ENCODE results near the gene CYP1A1. TPM values are rescaled to one million over a fixed set of nuclear protein-coding genes. Genes with fewer than 3 reads are reported as not detected.
"Not testable (repeated sequence)": the region's sequence is repeated elsewhere in the genome, so short reads cannot be mapped to it uniquely, and the experiment has no call there.

The CYP1A1 gene
- polyA plus RNA-seq, 6 donors from 2014 or later: not detected

- H3K4me3 Mint-ChIP-seq: no peak overlapping the region
- H3K4me1 Mint-ChIP-seq: no peaks in the 10 kb centered on the region
- H3K27ac Mint-ChIP-seq: no peak overlapping the region
Measured at GRCh38 chr15:74754593-74755215, 29.4 kb upstream of the CYP1A1 start.

GRCh38 chr15:74752531-74752930 lies 27.2 kb upstream of the CYP1A1 start:
- Mint-ChIP-seq H3K4me3 (no peak overlapping the region), H3K27ac (no peak overlapping the region), H3K36me3 (no peaks in the 10 kb centered on the region), H3K4me1 (no peaks in the 10 kb centered on the region), H3K27me3 (peaks cover 0 to 8% (median 0%) of the 10 kb centered on the region in 3 donors), H3K9me3 (no peaks in the 10 kb centered on the region)
- no peak for ATAC-seq (ENCODE audit: low read depth in 2 of 2)
- no peak for DNase-seq

More at GRCh38 chr15:74754593-74755215, 29.4 kb upstream of the CYP1A1 start:
- Mint-ChIP-seq H3K36me3 (no peaks in the 10 kb centered on the region), H3K9me3 (no peaks in the 10 kb centered on the region), H3K27me3 (peaks cover 0 to 8% (median 0%) of the 10 kb centered on the region in 3 donors)
- no peak for DNase-seq
- no peak for ATAC-seq (ENCODE audit: low read depth in 2 of 2)

GRCh38 chr15:74752011-74752410 lies 26.7 kb upstream of the CYP1A1 start:
- ATAC-seq (ENCODE audit: low read depth in 2 of 2) (no peak), DNase-seq (no peak)
- Mint-ChIP-seq H3K27me3 (peaks cover 4 to 8% (median 4%) of the 10 kb centered on the region in 3 donors), H3K27ac (peak overlapping the region in 1 of 6 donors; percentile 29), H3K4me3 (no peak overlapping the region), H3K9me3 (no peaks in the 10 kb centered on the region), H3K36me3 (no peaks in the 10 kb centered on the region), H3K4me1 (no peaks in the 10 kb centered on the region)

GRCh38 chr15:74750751-74751150 lies 25.4 kb upstream of the CYP1A1 start:
- Mint-ChIP-seq H3K4me3 (no peak overlapping the region), H3K9me3 (no peaks in the 10 kb centered on the region), H3K36me3 (no peaks in the 10 kb centered on the region), H3K27me3 (peaks cover 0 to 4% (median 4%) of the 10 kb centered on the region in 3 donors), H3K27ac (no peak overlapping the region), H3K4me1 (no peaks in the 10 kb centered on the region)
- ATAC-seq (ENCODE audit: low read depth in 2 of 2) (no peak), DNase-seq (no peak)

GRCh38 chr15:74749832-74750231 lies 24.5 kb upstream of the CYP1A1 start:
- DNase-seq (no peak), ATAC-seq (ENCODE audit: low read depth in 2 of 2) (no peak)
- no peaks in the 10 kb centered on the region for H3K4me1 Mint-ChIP-seq
- H3K4me3 Mint-ChIP-seq: no peak overlapping the region
- peaks cover 0 to 4% (median 4%) of the 10 kb centered on the region in 3 donors for H3K27me3 Mint-ChIP-seq
- H3K9me3 Mint-ChIP-seq: no peaks in the 10 kb centered on the region
- no peaks in the 10 kb centered on the region for H3K36me3 Mint-ChIP-seq
- H3K27ac Mint-ChIP-seq: no peak overlapping the region

- DNase-seq: no peak
- H3K4me1 Mint-ChIP-seq: no peaks in the 10 kb centered on the region
- no peak within 1 kb of the TSS for H3K27ac Mint-ChIP-seq
- H3K9me3 Mint-ChIP-seq: no peaks in the 10 kb centered on the region
- H3K27me3 Mint-ChIP-seq: peaks cover 0 to 4% (median 4%) of the 10 kb centered on the region in 3 donors
- no peaks in the 10 kb centered on the region for H3K36me3 Mint-ChIP-seq
- peak within 1 kb of the TSS in 1 of 8 donors; percentile 42 for H3K4me3 Mint-ChIP-seq
- no peak for ATAC-seq (ENCODE audit: low read depth in 2 of 2)
Measured at GRCh38 chr15:74748322-74748946, 23.1 kb upstream of the CYP1A1 start, which contains the start of gene CYP1A2. Gene CYP1A2 (plus strand): TSS chr15:74748845. CDS start chr15:74749739, 894 bp downstream.

GRCh38 chr15:74746389-74746788 lies 21.1 kb upstream of the CYP1A1 start:
- peak overlapping the region in 1 of 6 donors; percentile 51 for H3K27ac Mint-ChIP-seq
- DNase-seq (no peak), ATAC-seq (ENCODE audit: low read depth in 2 of 2) (no peak)
- peaks cover 4 to 9% (median 7%) of the 10 kb centered on the region in 7 donors for H3K9me3 Mint-ChIP-seq
- H3K4me1 Mint-ChIP-seq: peaks cover 0 to 6% (median 5%) of the 10 kb centered on the region in 3 donors
- H3K4me3 Mint-ChIP-seq: no peak overlapping the region
- H3K36me3 Mint-ChIP-seq: peaks cover 0 to 10% of the 10 kb centered on the region in 2 donors
- H3K27me3 Mint-ChIP-seq: peaks cover 4 to 13% (median 10%) of the 10 kb centered on the region in 3 donors

GRCh38 chr15:74742422-74742821 lies 17.1 kb upstream of the CYP1A1 start:
- Mint-ChIP-seq H3K27ac (no peak overlapping the region), H3K4me1 (peaks cover 0 to 14% (median 6%) of the 10 kb centered on the region in 3 donors), H3K27me3 (peaks cover 13 to 32% (median 24%) of the 10 kb centered on the region in 3 donors), H3K9me3 (peaks cover 13 to 22% (median 14%) of the 10 kb centered on the region in 7 donors), H3K36me3 (peaks cover 0 to 24% of the 10 kb centered on the region in 2 donors), H3K4me3 (no peak overlapping the region)
- no peak for DNase-seq
- ATAC-seq (ENCODE audit: low read depth in 2 of 2): no peak

- peak overlapping the region in 1 of 6 donors; percentile 1 for H3K27ac Mint-ChIP-seq
- DNase-seq; ATAC-seq (ENCODE audit: low read depth in 2 of 2); H3K4me3 Mint-ChIP-seq: not testable (repeated sequence)
- H3K4me1 Mint-ChIP-seq: peaks cover 0 to 14% (median 6%) of the 10 kb centered on the region in 3 donors
- peaks cover 15 to 31% (median 20%) of the 10 kb centered on the region in 7 donors for H3K9me3 Mint-ChIP-seq
- H3K27me3 Mint-ChIP-seq: peaks cover 31 to 49% (median 48%) of the 10 kb centered on the region in 3 donors
- H3K36me3 Mint-ChIP-seq: peaks cover 5 to 28% of the 10 kb centered on the region in 2 donors
Measured at GRCh38 chr15:74738239-74738638, 12.9 kb upstream of the CYP1A1 start.

GRCh38 chr15:74735305-74735704 lies 10.0 kb upstream of the CYP1A1 start:
- H3K27me3 Mint-ChIP-seq: peaks cover 40 to 53% (median 51%) of the 10 kb centered on the region in 3 donors

GRCh38 chr15:74733269-74733668 lies 7.9 kb upstream of the CYP1A1 start:
- H3K4me3 Mint-ChIP-seq: no peak overlapping the region
- peaks cover 0 to 5% (median 0%) of the 10 kb centered on the region in 3 donors for H3K4me1 Mint-ChIP-seq
- H3K9me3 Mint-ChIP-seq: peaks cover 5 to 18% (median 12%) of the 10 kb centered on the region in 7 donors
- peaks cover 5 to 9% of the 10 kb centered on the region in 2 donors for H3K36me3 Mint-ChIP-seq
- peaks cover 45 to 56% (median 50%) of the 10 kb centered on the region in 3 donors for H3K27me3 Mint-ChIP-seq
- ATAC-seq (ENCODE audit: low read depth in 2 of 2) (no peak), DNase-seq (no peak)
- no peak overlapping the region for H3K27ac Mint-ChIP-seq

More at GRCh38 chr15:74735305-74735704, 10.0 kb upstream of the CYP1A1 start:
- peaks cover 5 to 10% of the 10 kb centered on the region in 2 donors for H3K36me3 Mint-ChIP-seq
- peaks cover 0 to 6% (median 0%) of the 10 kb centered on the region in 3 donors for H3K4me1 Mint-ChIP-seq
- no peak overlapping the region for H3K4me3 Mint-ChIP-seq
- H3K27ac Mint-ChIP-seq: no peak overlapping the region
- peaks cover 8 to 24% (median 12%) of the 10 kb centered on the region in 7 donors for H3K9me3 Mint-ChIP-seq
- DNase-seq (no peak), ATAC-seq (ENCODE audit: low read depth in 2 of 2) (no peak)

- peaks cover 0 to under 1% (median 0%) of the 10 kb centered on the region in 3 donors for H3K4me1 Mint-ChIP-seq
- DNase-seq (no peak), ATAC-seq (ENCODE audit: low read depth in 2 of 2) (no peak)
- H3K36me3 Mint-ChIP-seq: peaks cover 5 to 8% of the 10 kb centered on the region in 2 donors
- H3K27ac Mint-ChIP-seq: no peak overlapping the region
- H3K27me3 Mint-ChIP-seq: peaks cover 46 to 58% (median 54%) of the 10 kb centered on the region in 3 donors
- H3K4me3 Mint-ChIP-seq: peak overlapping the region in 1 of 8 donors; percentile 60
- peaks cover 1 to 14% (median 8%) of the 10 kb centered on the region in 7 donors for H3K9me3 Mint-ChIP-seq
Measured at GRCh38 chr15:74732846-74733245, 7.5 kb upstream of the CYP1A1 start.

GRCh38 chr15:74730619-74731316 lies 5.4 kb upstream of the CYP1A1 start:
- Mint-ChIP-seq H3K36me3 (peaks cover 0 to 4% of the 10 kb centered on the region in 2 donors), H3K27me3 (peaks cover 51 to 63% (median 62%) of the 10 kb centered on the region in 3 donors), H3K9me3 (peaks cover 0 to 1% (median 0%) of the 10 kb centered on the region in 7 donors), H3K27ac (no peak overlapping the region), H3K4me1 (peaks cover 6 to 11% (median 10%) of the 10 kb centered on the region in 3 donors), H3K4me3 (peak overlapping the region in 1 of 8 donors; percentile 24)
- DNase-seq: no peak
- ATAC-seq (ENCODE audit: low read depth in 2 of 2): no peak
